T-helper 2 cell (primary cell): ENCODE measurements around the gene STK11IP.

ENCODE experiments used
- DNase-seq, 5 experiments: peaks; one replicate each; pipeline versions ENCODE4 v3.0.0 to v3.0.0-alpha.2; 2012 to 2022

The STK11IP gene

DNA sequence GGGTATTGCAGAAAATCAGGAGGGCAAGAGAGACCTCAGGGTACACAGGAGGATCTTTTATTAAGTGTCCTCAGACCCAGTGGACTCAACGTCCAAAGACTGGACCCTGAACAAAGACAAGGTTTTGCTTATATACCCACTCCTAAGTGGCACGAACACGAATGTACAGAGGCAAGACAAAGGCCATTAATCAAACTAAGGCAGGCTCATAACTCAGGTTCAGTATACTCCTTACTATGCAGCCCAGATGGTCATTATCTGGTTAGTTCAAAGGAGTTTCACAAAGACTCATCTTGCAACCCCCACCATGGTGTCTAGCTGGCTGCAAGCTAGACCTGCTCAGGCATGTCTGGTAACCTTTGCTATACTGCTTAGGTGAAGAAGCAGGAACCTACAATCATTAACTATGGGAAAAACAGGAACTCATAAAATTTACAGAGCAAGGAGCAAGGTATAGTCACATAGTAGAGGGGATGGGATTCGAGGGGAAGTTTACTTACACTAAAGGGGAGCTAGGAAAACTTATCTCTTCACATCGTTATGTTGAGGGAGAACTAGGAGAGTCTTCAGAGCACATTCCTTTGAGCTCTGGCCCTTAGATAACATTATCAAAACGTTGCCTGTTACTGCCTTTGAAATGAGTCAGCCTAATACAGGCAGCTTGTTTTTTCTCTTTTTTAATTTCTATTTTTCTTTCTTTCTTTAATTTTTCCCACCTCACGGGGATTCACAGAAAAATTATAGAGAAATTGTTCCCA lies 63.7 kb downstream of the STK11IP start:
- DNase-seq = no peak

DNA sequence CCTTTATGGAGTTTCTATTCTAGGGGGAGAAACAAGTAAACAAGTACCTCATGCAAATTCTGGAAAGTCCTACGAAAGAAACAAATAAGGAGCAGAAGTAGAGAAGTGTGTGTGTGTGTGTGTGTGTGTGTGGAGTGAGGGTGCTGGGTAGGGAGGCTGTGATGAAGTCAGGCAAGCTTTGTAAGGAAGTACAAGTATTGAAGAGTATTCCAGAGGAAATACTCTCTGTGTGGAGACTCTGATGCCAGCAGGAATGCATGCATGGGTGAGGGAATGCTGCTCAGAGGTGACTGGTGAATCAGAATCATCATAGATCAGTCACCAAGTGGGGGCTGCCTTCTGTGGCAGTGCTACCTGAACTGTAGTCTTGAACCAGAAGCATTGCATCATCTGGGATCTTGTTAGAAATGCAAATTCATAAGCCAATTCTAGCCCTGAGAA lies 64.3 kb downstream of the STK11IP start:
- no peak for DNase-seq

DNA sequence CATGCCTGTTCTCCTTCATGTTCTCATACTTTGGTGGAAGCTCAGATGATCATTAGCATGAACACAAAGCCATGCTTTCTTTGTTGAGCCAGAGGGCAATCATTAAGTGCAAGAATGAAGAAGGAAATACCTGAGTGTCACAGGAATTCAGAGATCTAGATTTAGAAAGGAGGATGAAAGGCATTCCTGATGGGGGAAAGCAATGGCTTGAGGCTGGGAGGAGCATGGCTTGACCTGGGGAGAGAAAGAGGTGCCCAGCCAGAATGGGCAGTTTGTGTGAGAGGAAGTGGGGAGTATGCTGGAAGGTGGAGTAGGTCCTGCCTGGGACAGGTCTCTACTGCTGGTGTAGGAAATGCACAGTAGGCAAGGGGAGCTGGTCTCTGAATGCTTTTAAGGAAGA lies 64.9 kb downstream of the STK11IP start:
- DNase-seq = no peak

- no peak for DNase-seq
Measured at GRCh38 chr2:219663116-219663762, 65.6 kb downstream of the STK11IP start.

DNA sequence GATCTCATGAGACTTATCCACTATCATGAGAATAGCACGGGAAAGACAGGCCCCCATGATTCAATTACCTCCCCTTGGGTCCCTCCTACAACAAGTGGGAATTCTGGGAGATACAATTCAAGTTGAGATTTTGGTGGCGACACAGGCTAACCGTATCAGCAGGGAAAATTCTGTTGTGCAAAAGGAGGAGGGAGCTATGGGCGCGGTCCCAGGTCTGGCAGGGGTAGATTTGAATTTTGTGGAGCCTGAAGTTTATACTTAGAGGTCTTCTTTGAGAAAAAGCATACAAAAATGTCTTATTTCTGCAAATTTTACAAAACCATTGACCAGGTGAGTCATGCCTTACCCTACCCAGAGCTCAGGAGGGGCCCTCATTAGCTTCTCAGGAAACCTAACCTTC lies 66.4 kb downstream of the STK11IP start:
- DNase-seq = no peak

DNA sequence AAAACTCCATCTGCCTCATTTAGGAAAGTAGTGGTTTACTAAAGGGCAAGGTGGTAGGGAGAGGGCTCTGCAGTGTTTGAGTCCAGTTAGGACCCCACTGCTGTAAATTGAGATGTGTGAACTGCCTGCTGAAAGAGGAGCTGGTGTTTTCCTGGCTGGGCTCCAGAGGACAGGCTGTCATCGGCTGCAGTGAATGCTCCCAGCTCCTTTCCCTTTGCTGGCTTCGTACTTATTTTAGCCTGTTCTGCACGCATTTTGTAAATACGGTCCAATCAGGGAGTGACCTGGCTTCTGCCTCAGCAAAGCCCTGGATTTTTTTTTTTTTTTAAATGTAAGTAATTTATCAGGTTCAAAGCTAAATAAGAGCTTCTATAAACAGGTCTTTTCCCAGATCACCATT lies 67.3 kb downstream of the STK11IP start:
- DNase-seq = no peak

- no peak for DNase-seq
Measured at GRCh38 chr2:219665926-219666325, 68.3 kb downstream of the STK11IP start.
